HepG2 (cell line): ENCODE data around the gene RTP3. TPM values are rescaled to one million over a fixed set of nuclear protein-coding genes. Genes with fewer than 3 reads are reported as not detected.

Experiments used
- ASH2L ChIP-seq: fragments of 300-600, 200-600 bp; sonication (generic); IDR thresholded peaks from 2 replicates; pipeline ENCODE4 v1.7.0; 2017; ENCODE audit warnings: low read depth, mild to moderate bottlenecking, moderate library complexity, mixed read lengths, low read length; ENCODE audit not compliant: insufficient read length
- CBX1 ChIP-seq: IDR thresholded peaks from one replicate; pipeline ENCODE4 v1.6.1; 2016; ENCODE audit warnings: antibody characterized with exemption, low read depth
- E2F2 ChIP-seq: sonication (generic); formaldehyde crosslinking; IDR thresholded peaks from 2 replicates; pipeline ENCODE4 v1.4.0; 2020; ENCODE audit warnings: missing genetic modification reagents, borderline replicate concordance
- MLXIP ChIP-seq: sonication (generic); formaldehyde crosslinking; IDR thresholded peaks from 2 replicates; pipeline ENCODE4 v1.9.0; 2021; ENCODE audit warnings: missing genetic modification reagents, borderline replicate concordance
- NONO ChIP-seq, 2 experiments: fragments of 450-650 bp in 1 of 2; sonication (generic) in 1 of 2; formaldehyde crosslinking in 1 of 2; IDR thresholded peaks in 1 of 2; conservative IDR thresholded peaks in 1 of 2; 2 replicates each; pipeline versions ENCODE4 v1.6.1 to v1.8.0; 2017 to 2022; ENCODE audit warnings: mild to moderate bottlenecking in 1 of 2, missing genetic modification reagents in 1 of 2, moderate library complexity in 1 of 2
- NR2F1 ChIP-seq, 2 experiments: fragments of 450-650 bp in 1 of 2; formaldehyde crosslinking in 1 of 2; IDR thresholded peaks; 2 replicates each; pipeline versions ENCODE4 v1.5.0 to v1.6.1; 2016 to 2020; ENCODE audit warnings: mild to moderate bottlenecking in 1 of 2, missing compliant biosample characterization in 1 of 2, missing genetic modification reagents in 1 of 2, moderate library complexity in 1 of 2
- PHF5A ChIP-seq: IDR thresholded peaks from one replicate; pipeline ENCODE4 v1.6.1; 2018; ENCODE audit warnings: low read depth, missing genetic modification reagents; ENCODE audit not compliant: unreplicated experiment
- THYN1 ChIP-seq: sonication (generic); formaldehyde crosslinking; IDR thresholded peaks from 2 replicates; pipeline ENCODE4 v1.8.1; 2023; ENCODE audit warnings: low read depth, mild to moderate bottlenecking, moderate library complexity, missing genetic modification reagents, borderline replicate concordance
- ZMAT5 ChIP-seq: sonication (generic); formaldehyde crosslinking; IDR thresholded peaks from 2 replicates; pipeline ENCODE4 v1.5.0; 2020; ENCODE audit warnings: mild to moderate bottlenecking, low read depth, missing genetic modification reagents, borderline replicate concordance
- ZNF232 ChIP-seq: sonication (generic); formaldehyde crosslinking; IDR thresholded peaks from 2 replicates; pipeline ENCODE4 v1.4.0; 2020; ENCODE audit warnings: missing genetic modification reagents, borderline replicate concordance
- ZNF24 ChIP-seq: fragments of 450-650 bp; IDR thresholded peaks from 2 replicates; pipeline ENCODE4 v1.6.1; 2017; ENCODE audit warnings: antibody characterized with exemption, mild to moderate bottlenecking
- ZNF407 ChIP-seq: sonication (generic); formaldehyde crosslinking; IDR thresholded peaks from one replicate; pipeline ENCODE4 v1.5.1; 2020; ENCODE audit warnings: mild to moderate bottlenecking, missing genetic modification reagents; ENCODE audit errors: not compliant biosample characterization
- ZNF572 ChIP-seq: sonication (generic); formaldehyde crosslinking; IDR thresholded peaks from 2 replicates; pipeline ENCODE4 v1.5.1; 2020; ENCODE audit warnings: mild to moderate bottlenecking, missing genetic modification reagents
- ZNF775 ChIP-seq: sonication (generic); formaldehyde crosslinking; IDR thresholded peaks from 2 replicates; pipeline ENCODE4 v1.4.0; 2020; ENCODE audit warnings: missing genetic modification reagents, mild to moderate bottlenecking, moderate library complexity, borderline replicate concordance
- ZNF790 ChIP-seq: sonication (generic); formaldehyde crosslinking; IDR thresholded peaks from 2 replicates; pipeline ENCODE4 v1.8.0; 2022; ENCODE audit warnings: missing genetic modification reagents, mild to moderate bottlenecking, borderline replicate concordance
- polyA plus RNA-seq, 8 experiments: library from polyadenylated mRNA; depleted of rRNA in 3 of 8; stranded (reverse) in 7 of 8; unstranded in 1 of 8; fragments of >200 nt; fragmentation: Illumina TruSeq in 4 of 8; extraction: Trizol in 4 of 8; gene quantifications; 2 replicates each; pipeline versions ENCODE4 v1.2.1 to v1.2.3, GENCODE V29; 2011 to 2016; ENCODE audit warnings: low read depth in 4 of 8, missing spikeins in 1 of 8, mixed read lengths in 1 of 8; ENCODE audit not compliant: insufficient read depth in 1 of 8
- total RNA-seq, 5 experiments: library from RNA; depleted of rRNA; stranded (reverse); fragments of >200 nt; fragmentation: Illumina TruSeq; extraction: Trizol; gene quantifications; 2 replicates each; pipeline ENCODE4 v1.2.3, GENCODE V29; 2016; ENCODE audit warnings: low read depth in 1 of 5

RTP3 gene
- total and polyA plus RNA-seq, 2 of the 13 experiments (the other 11 are each of a cell fraction or from before 2014, with no cell fraction given) = 0.09 TPM; not detected in 1

GRCh38 chr3:46488735-46489361 lies 8.9 kb upstream of the RTP3 start (continued):
- TF ChIP-seq CBX1 (no peak), ZNF232 (CRISPR knock-in tag) (no peak), THYN1 (CRISPR knock-in tag) (no peak), ZMAT5 (CRISPR knock-in tag) (no peak), ZNF572 (no peak), ZNF775 (CRISPR knock-in tag) (no peak), NR2F1 (CRISPR knock-in tag; IDR thresholded peaks at IDR 0.05) (0 out of 4 replicates have a peak, but pooled peaks of 1 of the 2 experiments have one; percentile 21), ZNF407 (CRISPR knock-in tag) (no peak), NONO (IDR thresholded peaks at IDR 0.05) (no peak), NONO (CRISPR knock-in tag; conservative IDR thresholded peaks at IDR 0.05) (peak; percentile 57), ZNF790 (CRISPR knock-in tag) (no peak), MLXIP (no peak), E2F2 (CRISPR knock-in tag) (no peak), ZNF24 (no peak), PHF5A (CRISPR knock-in tag) (no peak), ASH2L (no peak)
